SJCRH30 (cell line): ENCODE data around the gene EPS15. TPM values are rescaled to one million over a fixed set of nuclear protein-coding genes. Genes with fewer than 3 reads are reported as not detected.
A peak's percentile ranks its signal among the peaks of the same experiment; 100 is the strongest.
"Not testable (repeated sequence)": the region's sequence is repeated elsewhere in the genome, so short reads cannot be mapped to it uniquely, and the experiment has no call there.

ENCODE experiments used
- DNase-seq, 2 experiments: peaks; one replicate each; pipeline ENCODE4 v3.0.0-alpha.2; 2015 to 2020
- H3K27ac ChIP-seq: fragments of 250-450 bp; sonication (Bioruptor Pico); 2 replicates; pipeline ENCODE4 v1.5.1; 2020; ENCODE audit warnings: mild to moderate bottlenecking, moderate library complexity
- H3K27me3 ChIP-seq: fragments of 250-450 bp; sonication (Bioruptor Pico); 2 replicates; pipeline ENCODE4 v1.5.1; 2020; ENCODE audit warnings: mild to moderate bottlenecking, moderate library complexity
- H3K36me3 ChIP-seq: fragments of 250-450 bp; sonication (Bioruptor Pico); 2 replicates; pipeline ENCODE4 v1.5.1; 2020; ENCODE audit warnings: mild to moderate bottlenecking, moderate library complexity
- H3K4me1 ChIP-seq: fragments of 250-450 bp; sonication (Bioruptor Pico); 2 replicates; pipeline ENCODE4 v1.5.1; 2020; ENCODE audit warnings: mild to moderate bottlenecking, moderate library complexity
- H3K4me3 ChIP-seq: fragments of 250-450 bp; sonication (Bioruptor Pico); 2 replicates; pipeline ENCODE4 v1.5.1; 2020; ENCODE audit warnings: mild to moderate bottlenecking, moderate library complexity
- H3K9me3 ChIP-seq: fragments of 250-450 bp; sonication (Bioruptor Pico); replicated peaks from 2 replicates; pipeline ENCODE4 v1.5.1; 2020; ENCODE audit warnings: mild to moderate bottlenecking, moderate library complexity
- total RNA-seq: library from RNA; depleted of rRNA; stranded (reverse); fragments of >200 nt; shearing (Covaris generic); gene quantifications from 2 replicates; pipeline ENCODE4 v1.2.3, GENCODE V29; 2014; rRNA removed

EPS15 gene
- total RNA-seq: 30.1 and 34.7 TPM in 2 replicates

DNA sequence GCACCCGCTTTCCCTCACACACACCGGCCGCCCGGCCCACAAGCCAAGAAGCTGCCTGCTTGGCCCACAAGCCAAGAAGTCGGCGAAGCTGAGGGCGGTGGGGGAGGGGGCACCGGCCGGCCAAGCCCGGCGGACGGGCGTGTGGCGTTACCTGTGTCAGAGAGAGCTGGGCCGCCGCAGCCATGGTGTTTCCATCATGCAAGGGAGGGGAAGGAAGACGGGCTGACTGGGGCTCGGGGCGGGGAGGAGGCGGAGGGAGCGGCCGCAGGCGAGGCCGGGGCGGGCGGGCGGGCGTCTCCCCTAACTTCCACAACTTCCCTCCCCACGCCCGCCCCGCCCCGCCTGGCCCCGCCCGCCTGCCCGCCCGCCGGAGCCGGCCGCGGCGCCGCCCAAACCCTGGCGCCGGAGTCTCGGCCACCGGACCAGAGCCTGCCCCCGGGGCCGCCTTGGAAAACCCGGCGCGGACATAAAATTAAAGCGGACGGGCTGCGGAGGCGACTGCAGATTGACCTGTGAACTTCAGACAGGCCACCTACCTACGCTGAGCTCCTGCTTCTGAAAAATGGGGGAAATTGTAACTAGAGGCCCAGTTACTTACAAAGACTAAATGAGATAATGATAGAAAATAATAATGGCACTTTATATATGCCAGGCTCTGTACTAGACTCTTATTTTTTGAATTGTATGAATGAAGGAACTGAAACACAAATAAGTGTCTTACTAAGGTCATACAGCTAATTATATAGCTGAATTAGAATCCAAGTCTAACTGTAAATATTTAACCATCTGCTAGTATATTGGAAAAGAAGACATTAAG is at the start of gene EPS15:
Gene EPS15 (minus strand): TSS at position 219 of the 817 bp plus-strand sequence. CDS start 35 bp downstream, at position 184.
- DNase-seq: peak; percentile 89 to 90

GRCh38 chr1:51568231-51568935 is 49.3 kb upstream of the EPS15 start:
- Histone ChIP-seq H3K36me3 (no peaks in the 10 kb centered on the region), H3K27me3 (no peaks in the 10 kb centered on the region), H3K4me3 (no peak overlapping the region), H3K9me3 (no peaks in the 10 kb centered on the region), H3K4me1 (peaks cover 8% of the 10 kb centered on the region; the same call in 1 of the 2 replicates), H3K27ac (no peak overlapping the region)
- DNase-seq: no peak

More for the DNA sequence above, at the start of gene EPS15:
- no peaks in the 10 kb centered on the region for H3K36me3 ChIP-seq
- no peaks in the 10 kb centered on the region for H3K27me3 ChIP-seq
- H3K9me3 ChIP-seq: no peaks in the 10 kb centered on the region
- peaks cover 6% of the 10 kb centered on the region; the same call in 1 of the 2 replicates for H3K4me1 ChIP-seq
- H3K4me3 ChIP-seq: peak within 1 kb of the TSS; percentile 92
- H3K27ac ChIP-seq: peak within 1 kb of the TSS; percentile 42; the same call in 1 of the 2 replicates

DNA sequence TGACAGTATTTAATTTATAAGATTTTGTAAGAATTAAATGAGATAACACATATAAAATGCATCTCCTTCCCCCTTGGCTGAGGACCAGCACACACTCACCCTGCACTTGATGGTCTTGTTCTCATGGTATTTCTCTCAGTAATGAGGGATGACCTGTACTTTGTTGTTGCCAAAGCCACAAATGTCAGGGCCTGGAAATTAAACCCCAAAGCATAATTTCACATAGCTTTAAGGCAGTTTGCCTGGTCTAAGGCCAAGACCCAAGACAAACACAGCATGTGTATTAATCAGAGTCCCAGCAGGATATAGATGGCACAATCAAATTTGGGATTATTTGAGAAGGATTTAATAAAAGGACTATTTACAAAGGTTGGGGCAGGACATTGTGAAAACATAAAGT is 48.6 kb upstream of the EPS15 start:
- no peak for DNase-seq
- H3K36me3 ChIP-seq: no peaks in the 10 kb centered on the region
- H3K27me3 ChIP-seq: no peaks in the 10 kb centered on the region
- H3K9me3 ChIP-seq: no peaks in the 10 kb centered on the region
- H3K27ac ChIP-seq: no peak overlapping the region
- H3K4me1 ChIP-seq: peaks cover 8% of the 10 kb centered on the region; the same call in 1 of the 2 replicates
- no peak overlapping the region for H3K4me3 ChIP-seq

DNA sequence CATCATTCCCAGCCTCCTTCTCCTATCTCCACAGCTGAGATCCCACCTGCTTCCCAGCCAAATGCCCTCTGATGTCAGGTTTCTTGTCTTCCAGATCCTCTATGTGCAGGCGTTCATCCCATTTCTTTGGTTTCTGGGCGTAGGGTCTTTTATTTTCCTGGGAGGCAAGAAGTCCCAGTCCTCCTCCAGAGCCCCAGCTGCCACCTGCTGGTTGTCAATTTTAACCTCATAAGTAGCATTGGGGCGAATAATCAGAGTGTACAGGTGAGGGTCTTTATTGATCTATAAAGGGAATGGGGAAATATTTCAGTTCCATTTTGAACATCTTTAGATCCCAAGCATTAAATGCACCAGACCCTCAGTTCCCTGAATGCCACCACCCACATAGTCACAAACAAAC is 47.2 kb upstream of the EPS15 start:
- no peak overlapping the region for H3K4me3 ChIP-seq
- peaks cover 8% of the 10 kb centered on the region; the same call in 1 of the 2 replicates for H3K4me1 ChIP-seq
- DNase-seq: no peak

DNA sequence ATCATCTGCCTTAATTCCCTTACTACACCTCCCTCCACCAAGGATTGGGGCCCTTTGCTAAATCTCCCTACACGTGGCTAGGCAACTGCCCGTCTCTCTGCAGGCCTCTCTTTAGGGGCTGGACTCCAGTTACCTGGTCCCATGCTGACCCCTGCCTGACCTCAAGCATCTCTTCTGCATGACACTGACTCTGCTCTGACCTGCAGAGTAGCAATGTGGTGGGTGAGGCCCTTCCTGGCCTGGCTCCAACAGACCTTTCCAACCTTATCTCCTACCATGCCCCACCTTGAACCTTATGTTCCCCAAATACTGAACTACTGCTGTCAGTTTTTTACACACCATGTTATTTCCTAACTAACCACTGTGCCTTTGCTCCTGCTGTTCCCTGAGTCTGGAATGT is 45.9 kb upstream of the EPS15 start:
- no peak overlapping the region for H3K27ac ChIP-seq
- H3K4me1 ChIP-seq: peaks cover 7% of the 10 kb centered on the region; the same call in 1 of the 2 replicates
- H3K9me3 ChIP-seq: no peaks in the 10 kb centered on the region
- DNase-seq: no peak
- no peaks in the 10 kb centered on the region for H3K27me3 ChIP-seq
- H3K36me3 ChIP-seq: no peaks in the 10 kb centered on the region
- H3K4me3 ChIP-seq: no peak overlapping the region

More for the DNA sequence above, 47.2 kb upstream of the EPS15 start:
- no peaks in the 10 kb centered on the region for H3K27me3 ChIP-seq
- H3K36me3 ChIP-seq: no peaks in the 10 kb centered on the region
- H3K9me3 ChIP-seq: no peaks in the 10 kb centered on the region
- no peak overlapping the region for H3K27ac ChIP-seq

DNA sequence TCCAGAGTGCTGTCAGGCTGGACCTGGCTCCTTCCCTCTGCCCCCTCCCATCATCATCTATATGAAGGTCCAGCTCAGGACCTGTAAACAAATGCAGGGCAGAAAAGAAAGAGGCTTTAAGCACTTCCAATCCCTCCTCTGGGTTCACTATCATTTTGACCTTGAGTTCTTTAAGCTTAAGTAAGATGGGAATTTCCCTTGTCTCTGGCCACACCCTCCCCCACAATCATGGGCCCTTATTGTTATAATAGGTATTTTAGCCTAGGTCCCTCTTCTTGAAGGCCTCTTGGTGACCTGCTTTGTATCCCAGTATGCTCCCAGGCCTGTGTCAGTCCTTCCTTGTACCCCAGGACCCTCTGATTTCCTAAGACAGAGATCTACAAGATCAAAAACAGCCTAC is 45.1 kb upstream of the EPS15 start:
- Histone ChIP-seq H3K27me3 (no peaks in the 10 kb centered on the region), H3K36me3 (no peaks in the 10 kb centered on the region), H3K4me1 (peaks cover 7% of the 10 kb centered on the region; the same call in 1 of the 2 replicates), H3K4me3 (no peak overlapping the region), H3K9me3 (no peaks in the 10 kb centered on the region), H3K27ac (no peak overlapping the region)
- DNase-seq: no peak

GRCh38 chr1:51561702-51562101 is 42.6 kb upstream of the EPS15 start:
- Histone ChIP-seq H3K36me3 (no peaks in the 10 kb centered on the region), H3K27ac (no peak overlapping the region), H3K4me3 (no peak overlapping the region), H3K27me3 (no peaks in the 10 kb centered on the region), H3K9me3 (no peaks in the 10 kb centered on the region), H3K4me1 (peaks cover 19% of the 10 kb centered on the region)
- no peak for DNase-seq

DNA sequence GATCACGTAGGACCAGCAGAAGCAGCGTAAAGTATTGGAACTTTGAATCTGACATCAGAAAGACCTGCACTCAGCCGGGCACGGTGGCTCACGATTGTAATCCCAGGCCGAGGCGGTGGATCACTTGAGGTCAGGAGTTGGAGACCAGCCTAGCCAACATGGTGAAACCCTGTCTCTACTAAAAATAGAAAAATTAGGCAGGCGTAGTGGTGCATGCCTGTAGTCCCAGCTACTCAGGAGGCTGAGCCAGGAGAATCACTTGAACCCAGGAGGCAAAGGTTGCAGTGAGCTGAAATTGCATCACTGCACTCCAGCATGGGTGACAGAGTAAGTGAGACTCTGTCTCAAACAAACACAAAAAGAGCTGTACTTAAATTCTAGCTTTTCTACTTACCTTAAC is 41.8 kb upstream of the EPS15 start:
- not testable (repeated sequence) for H3K4me3 ChIP-seq, DNase-seq, H3K27me3 ChIP-seq, H3K9me3 ChIP-seq, H3K36me3 ChIP-seq, H3K27ac ChIP-seq
- peaks cover 19% of the 10 kb centered on the region for H3K4me1 ChIP-seq

- Histone ChIP-seq H3K4me1 (peaks cover 19% of the 10 kb centered on the region), H3K27me3 (no peaks in the 10 kb centered on the region), H3K36me3 (no peaks in the 10 kb centered on the region), H3K27ac (no peak overlapping the region), H3K9me3 (no peaks in the 10 kb centered on the region), H3K4me3 (no peak overlapping the region)
- peak; percentile 19 to 54 for DNase-seq
Observed at GRCh38 chr1:51560034-51560433, 41.0 kb upstream of the EPS15 start.

DNA sequence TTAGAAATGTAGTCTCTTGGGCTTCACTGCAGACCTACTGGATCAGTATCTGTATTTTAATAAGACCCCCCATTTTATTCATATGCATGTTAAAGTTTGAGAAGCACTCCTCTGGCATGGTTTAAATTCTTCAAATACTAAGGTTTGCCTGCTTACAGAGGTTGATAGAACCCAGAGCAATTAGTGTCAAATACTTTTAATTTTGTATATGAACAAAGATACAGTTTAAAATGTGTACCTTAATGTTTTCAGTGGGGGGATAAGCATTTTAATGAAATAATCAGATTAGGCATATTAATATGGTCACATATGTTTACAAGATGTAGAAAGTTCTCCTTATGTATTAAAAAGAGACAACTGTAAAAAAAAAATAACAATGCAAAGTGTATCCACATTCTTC is 40.4 kb upstream of the EPS15 start:
- H3K27ac ChIP-seq: no peak overlapping the region
- H3K4me1 ChIP-seq: peaks cover 19% of the 10 kb centered on the region
- no peaks in the 10 kb centered on the region for H3K27me3 ChIP-seq
- no peaks in the 10 kb centered on the region for H3K9me3 ChIP-seq
- H3K4me3 ChIP-seq: no peak overlapping the region
- H3K36me3 ChIP-seq: no peaks in the 10 kb centered on the region
- DNase-seq: no peak

DNA sequence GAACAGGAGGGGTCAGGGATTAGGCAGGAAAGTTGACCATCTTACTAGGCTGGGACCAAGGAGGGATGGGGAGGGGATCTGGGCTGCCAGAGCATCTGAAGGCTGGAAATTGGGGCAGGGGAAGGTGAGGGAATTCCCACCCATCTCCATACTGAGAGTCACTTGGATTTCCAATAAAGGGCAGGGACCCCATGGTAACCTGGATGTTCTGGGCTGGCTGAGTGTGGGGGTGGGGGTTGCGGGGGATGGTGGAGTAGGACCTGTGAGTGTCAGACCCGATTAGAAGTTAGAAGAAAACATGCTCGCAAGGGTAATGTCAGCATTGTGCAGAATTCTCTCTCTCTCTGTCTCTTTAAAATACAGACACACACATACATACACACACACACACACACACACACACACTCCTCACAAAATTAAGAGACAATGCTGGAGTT is 40.0 kb upstream of the EPS15 start:
- H3K27ac ChIP-seq: peak overlapping the region; percentile 33
- no peak overlapping the region for H3K4me3 ChIP-seq
- DNase-seq: no peak
- H3K4me1 ChIP-seq: peaks cover 19% of the 10 kb centered on the region
- no peaks in the 10 kb centered on the region for H3K27me3 ChIP-seq
- H3K36me3 ChIP-seq: no peaks in the 10 kb centered on the region
- H3K9me3 ChIP-seq: no peaks in the 10 kb centered on the region

DNA sequence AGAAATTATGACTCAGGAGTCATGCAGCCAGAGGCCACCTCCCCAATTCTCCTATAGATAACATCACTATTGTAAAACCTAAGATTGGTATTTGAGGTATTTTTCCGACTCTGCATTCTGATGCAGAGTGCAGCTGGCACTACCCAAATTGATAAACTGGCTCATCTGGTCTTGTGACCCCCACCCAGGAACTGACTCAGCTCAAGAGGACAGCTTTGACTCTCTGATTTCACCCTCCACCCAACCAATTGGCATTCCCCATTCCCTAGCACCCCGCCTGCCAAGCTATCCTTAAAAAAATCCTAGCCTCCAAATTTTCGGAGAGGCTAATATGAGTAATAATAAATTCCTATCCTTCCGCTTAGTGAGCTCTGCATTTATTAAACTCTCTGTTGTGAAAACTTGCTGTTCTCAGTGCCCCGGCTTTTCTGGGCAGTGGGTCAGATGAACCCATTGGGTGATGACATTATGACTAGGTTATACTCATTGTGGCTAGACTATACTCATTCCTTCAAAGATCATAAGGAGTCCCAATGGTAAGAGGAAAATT is 39.4 kb upstream of the EPS15 start:
- H3K36me3 ChIP-seq: no peaks in the 10 kb centered on the region
- H3K27me3 ChIP-seq: no peaks in the 10 kb centered on the region
- peaks cover 19% of the 10 kb centered on the region for H3K4me1 ChIP-seq
- DNase-seq: peak; percentile 21 to 44
- H3K27ac ChIP-seq: peak overlapping the region; percentile 33
- H3K4me3 ChIP-seq: no peak overlapping the region
- H3K9me3 ChIP-seq: no peaks in the 10 kb centered on the region

DNA sequence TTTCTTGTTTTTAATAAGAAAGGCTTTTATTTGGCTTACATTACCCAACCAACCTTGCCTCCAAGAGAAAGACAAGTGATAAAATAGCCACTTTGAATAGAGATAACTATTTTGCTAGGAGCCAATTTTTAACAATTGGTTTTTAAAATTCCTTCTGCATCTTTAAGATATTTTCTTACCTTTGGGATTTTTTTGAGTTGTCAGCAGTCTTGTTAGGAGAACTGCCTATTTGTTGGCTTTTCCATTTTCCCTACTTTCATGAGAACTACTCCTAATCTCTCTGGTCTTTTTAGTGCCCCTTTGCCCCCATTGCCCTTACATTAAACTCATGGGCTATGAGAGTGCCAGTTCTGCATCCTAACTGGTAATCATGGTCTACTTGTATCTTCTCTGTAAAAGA is 38.1 kb upstream of the EPS15 start:
- no peak overlapping the region for H3K27ac ChIP-seq
- H3K4me1 ChIP-seq: peaks cover 19% of the 10 kb centered on the region

DNA sequence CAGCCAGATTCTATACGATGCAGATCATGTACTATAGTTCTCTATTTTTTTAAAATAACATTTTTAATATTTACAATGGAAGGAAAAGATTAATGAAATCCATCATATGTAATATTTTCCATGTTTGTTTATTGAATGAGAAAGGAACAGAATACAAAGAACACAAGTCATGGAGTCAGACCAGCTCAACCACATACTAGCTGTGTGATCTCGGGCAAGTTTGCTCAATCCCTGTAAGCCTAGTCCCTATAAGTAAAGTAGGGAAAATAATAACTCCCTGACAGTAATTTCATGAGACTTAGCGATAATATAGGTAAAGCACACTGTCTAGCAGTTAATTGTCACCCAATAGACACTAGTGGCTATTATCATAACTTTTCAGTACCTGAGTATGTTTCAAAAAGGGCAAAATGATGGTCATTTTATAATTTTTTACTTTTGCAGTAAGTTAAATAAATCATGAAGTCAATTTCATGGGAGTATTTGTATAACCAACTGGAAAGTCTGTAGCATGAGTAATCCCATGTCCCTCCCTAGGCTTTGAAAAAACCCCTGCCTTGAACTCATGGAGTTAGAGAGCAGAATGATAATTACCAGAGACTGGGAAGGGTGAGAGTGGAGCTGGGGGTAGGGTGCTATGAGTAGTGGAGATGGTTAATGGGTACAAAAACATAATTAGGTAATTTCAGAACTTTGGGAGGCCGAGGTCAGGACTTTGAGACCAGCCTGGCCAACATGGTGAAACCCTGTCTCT is 37.0 kb upstream of the EPS15 start:
- no peak for DNase-seq
- Histone ChIP-seq H3K4me3 (no peak overlapping the region), H3K27ac (no peak overlapping the region), H3K9me3 (no peaks in the 10 kb centered on the region), H3K36me3 (no peaks in the 10 kb centered on the region), H3K4me1 (peaks cover 19% of the 10 kb centered on the region), H3K27me3 (no peaks in the 10 kb centered on the region)

More for the DNA sequence above, 38.1 kb upstream of the EPS15 start:
- H3K36me3 ChIP-seq: no peaks in the 10 kb centered on the region
- H3K9me3 ChIP-seq: no peaks in the 10 kb centered on the region
- H3K27me3 ChIP-seq: no peaks in the 10 kb centered on the region
- no peak for DNase-seq
- no peak overlapping the region for H3K4me3 ChIP-seq
